Skin of body (tissue), 2 donors: ENCODE measurements around the gene PLCH1. TPM values are rescaled to one million over a fixed set of nuclear protein-coding genes. Genes with fewer than 3 reads are reported as not detected.
A peak's percentile ranks its signal among the peaks of the same experiment; 100 is the strongest.

Source experiments
- DNase-seq: peaks from one replicate; lab custom pipeline; 2025; lab: John Stamatoyannopoulos, UW
- total RNA-seq: library from RNA; depleted of rRNA; stranded (reverse); fragments of >200 nt; gene quantifications from one replicate; pipeline ENCODE4 v1.2.3, GENCODE V29; 2014

PLCH1 gene
- total RNA-seq, 1 donor from 2014 or later = 2.0 TPM

DNA sequence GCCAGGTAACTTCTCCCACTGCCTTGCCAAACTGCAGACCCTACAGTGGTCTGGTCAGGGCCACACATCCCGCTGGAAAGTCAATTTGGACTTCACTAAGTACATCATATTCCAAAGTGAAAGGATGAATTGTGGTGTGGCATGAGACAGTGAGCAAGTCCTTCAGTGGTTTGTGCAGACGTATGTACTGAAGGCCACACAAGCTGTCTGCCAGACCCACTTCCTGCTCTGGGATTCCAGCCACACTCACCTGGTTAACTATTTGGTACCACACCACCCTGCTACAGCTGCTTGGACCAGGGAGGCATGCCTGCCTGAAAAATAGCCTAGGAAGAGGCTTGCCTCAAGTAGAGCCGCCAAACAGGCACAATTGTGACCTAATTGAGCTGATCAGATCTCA lies 357.3 kb downstream of the PLCH1 start:
- no peak for DNase-seq

DNA sequence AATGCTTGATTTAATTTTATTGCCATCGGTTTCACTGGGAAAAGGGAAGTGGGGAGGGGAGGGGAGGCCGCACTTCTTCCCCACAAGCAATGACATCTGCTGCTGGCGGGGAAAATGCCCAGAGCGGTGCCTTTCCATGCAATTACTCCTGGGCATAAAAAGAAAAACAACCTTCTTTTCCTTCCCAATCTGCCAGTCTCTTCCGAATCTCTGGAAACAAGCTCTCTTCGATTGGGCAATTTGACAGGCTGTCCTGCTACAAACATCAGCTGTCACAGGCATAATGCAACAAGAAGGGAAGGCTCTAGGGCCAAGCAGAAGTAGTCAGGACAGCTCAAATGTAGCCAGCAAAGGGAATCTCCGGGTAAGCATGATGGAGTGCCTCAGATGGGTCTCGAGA lies 358.0 kb downstream of the PLCH1 start:
- no peak for DNase-seq

DNA sequence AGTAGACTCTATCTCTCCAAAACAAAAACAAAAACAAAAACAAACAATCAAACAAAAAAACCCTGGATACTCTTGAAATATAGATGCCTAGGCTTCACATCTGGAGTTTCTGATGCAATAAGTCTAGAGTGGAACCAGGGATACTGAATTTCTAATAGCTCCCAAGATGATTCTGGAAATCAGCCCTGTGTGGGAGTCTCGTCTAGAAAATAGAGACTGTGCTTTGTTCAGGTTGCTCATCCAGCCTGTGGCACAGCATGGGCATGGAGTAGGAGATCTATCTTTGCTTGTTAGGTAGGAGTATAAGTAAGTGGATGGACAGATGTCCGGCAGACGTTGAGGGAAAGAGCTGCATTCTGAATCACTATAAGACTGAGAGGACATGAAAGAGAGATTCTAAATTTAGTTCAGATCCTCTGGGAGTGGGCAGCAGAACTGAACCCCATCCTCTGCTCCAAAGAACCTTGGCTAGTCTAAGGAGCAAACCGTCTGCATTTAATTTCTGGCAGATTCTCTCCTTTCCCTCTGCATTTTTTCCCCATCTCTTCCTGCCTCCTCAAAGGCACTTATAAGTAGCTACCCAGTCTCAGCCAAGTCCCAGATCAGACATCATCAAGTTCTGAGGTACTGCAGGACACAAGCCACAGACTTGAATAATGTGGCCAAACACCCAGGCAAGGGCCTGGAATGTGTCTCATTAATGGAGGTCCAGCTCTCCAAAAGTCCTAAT lies 358.8 kb downstream of the PLCH1 start:
- DNase-seq = peak; percentile 56

DNA sequence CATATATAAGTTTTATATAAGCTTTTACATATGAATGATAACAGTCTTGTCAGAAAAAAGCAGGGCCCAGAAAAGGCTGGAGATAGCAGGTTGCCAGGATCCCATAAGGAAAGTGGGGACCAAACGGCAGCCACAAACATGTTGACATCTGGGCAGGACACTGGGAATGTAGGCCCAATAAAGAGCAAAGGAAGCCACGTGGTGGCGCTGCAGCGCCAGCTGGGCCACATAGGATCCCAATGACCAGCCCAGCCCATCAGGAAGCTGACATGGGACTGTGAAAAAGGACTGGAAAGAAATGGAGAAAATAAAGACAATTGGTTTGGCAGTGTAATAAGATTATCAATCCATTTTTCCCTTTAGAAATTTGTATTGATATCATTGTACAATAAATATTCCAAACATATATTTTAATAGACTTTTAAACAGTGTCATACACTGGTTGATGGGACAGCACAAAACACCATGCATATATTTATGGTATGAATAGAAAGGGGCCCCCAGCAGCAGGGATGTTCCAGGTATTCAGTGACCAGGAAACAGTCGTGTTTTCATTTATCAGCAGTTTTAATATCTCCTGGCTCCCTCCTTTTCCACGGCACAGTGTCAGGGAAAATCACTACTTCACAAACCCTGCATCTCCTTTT lies 362.4 kb downstream of the PLCH1 start:
- no peak for DNase-seq

DNA sequence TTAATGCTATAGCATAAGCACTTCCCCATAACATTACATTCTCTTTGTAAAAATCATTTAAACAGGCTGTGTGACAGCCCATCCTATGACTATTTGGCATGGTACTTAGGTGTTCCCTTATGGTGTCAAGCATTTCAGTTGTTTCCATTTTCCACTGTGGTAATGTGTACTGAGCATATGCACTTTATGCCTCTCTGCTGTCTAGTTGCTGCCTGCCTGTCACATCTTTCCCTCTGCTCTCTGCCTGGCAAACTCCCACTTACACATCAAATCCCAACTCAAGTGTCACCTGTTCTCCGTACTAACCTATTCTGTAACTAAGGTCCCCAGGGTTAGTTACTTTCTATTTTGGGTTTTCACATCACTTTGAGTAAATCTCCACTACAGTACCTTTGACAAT lies 367.0 kb downstream of the PLCH1 start:
- no peak for DNase-seq

DNA sequence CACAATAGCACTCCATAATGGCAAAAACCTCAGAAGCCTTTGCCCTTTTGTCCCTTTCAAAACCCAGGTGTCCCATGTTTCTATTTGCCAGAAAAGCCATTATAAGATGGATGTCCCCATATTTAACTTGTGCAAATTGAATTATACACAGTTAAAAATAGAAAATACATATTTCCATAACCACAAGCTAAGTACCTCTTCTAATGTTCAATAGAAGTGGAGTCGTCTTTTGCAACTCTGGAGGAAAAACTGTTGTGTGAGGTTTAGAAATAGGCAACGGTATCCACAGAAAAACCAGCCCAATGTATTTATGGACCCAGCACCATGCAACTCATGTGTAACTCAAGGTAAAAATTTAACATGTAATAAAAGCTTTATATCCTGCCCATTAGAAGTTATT lies 367.8 kb downstream of the PLCH1 start:
- no peak for DNase-seq

DNA sequence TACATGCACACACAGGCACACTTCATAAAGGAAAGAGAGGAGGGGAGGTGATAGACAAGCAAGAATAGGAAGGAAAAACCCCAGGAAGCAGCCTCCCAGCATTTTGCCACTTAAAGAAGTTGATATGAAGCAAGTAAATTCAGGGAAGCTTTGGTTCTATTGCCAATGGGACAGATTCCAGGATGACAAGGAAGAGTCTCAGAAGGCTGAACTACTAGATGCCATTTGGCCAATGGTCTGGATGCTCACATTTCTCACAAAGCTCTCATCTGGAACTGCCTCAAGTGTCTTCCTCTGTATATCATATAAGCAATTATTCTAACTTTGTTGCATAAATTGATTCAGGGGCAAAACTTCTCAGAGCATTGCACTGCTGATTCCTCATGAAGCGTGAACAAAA lies 372.6 kb downstream of the PLCH1 start:
- DNase-seq = no peak

DNA sequence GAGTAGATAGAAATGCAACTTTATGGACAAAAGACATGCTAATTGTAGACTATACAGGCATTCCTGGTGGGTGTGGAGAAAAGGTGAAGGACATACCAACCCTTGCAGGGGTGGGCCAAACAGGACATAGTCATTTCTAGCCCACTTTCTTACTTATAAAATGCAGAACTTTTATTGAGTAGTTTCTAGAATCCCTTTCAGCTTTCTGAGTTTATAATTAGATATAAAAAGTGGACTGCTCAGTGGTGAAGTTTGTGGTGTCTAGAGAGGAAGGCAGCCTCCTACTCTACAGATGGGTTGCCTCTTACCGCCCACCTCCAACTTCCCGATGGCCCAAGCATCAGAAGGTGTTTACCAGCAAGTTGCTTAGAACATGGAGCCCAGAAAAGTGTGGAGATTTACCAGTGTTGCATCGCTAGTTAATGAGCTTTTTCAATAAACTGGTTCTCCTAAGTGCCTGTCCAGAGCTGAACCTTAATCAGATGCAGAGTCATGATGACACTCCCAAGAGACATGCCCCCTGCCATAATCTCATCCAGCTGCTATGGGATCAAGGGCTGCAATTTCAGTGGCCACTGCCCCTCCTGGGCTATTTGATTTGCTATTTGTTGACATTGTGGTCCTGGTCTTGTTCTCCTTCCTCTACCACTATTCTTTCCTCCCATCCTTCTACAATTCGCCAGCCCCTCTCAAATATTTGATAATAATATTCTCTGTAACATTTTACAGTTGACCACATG lies 373.9 kb downstream of the PLCH1 start:
- DNase-seq = no peak

DNA sequence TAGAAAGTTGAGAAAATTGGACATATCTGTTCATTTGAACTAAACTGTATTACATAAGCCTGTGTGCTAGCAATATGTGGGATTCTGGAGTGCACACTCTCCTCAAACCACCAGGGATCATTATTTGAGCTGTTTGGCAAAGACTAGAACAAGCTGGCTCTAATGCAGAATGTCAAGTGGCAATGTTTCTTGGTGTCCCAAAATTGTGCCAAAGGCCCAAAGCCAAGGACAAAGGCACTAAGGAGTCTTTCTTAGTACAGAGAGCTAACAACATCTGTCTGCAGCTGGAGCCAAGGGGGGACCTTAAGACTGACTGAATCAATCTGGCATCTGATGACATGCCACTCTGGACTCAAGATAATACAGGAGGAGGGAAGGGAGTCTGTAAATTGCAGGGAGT lies 374.7 kb downstream of the PLCH1 start:
- DNase-seq = peak; percentile 59

DNA sequence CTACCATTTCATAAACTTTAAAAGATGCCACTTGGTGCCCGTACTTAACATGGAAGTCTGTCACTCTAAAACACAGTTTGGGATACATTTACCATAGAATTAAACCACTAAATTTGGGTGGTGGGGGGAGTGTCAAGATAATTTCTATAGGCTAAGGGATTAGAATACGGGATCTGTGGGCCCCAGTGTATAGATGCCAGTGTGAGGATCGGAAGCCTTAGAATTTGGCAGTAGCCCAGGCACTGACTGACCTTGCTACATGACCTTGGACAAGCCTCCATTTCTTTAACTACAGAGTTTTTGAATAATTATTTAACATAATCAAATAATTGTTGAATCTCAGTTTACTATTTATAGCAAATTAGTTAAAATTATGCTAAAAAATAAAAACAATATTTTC lies 375.1 kb downstream of the PLCH1 start:
- DNase-seq = no peak

DNA sequence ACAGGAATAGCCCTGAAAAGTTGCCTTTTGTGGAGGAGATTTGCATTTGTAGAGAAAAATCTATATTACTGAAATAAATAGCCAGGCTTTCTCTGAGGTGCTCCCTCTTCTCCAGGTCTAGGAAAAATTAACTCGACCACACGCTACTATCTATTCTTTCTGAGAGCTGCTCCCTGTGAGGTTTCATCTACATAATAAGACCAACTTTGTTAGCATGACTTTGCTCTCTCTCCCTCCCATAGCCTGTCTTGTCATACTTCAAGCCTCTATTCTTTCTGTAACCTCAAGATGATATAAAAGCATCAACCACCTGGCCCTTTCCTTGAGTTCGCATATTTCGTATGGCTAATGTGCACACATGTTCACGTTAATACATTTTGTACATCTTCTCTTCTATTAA lies 375.6 kb downstream of the PLCH1 start:
- no peak for DNase-seq

DNA sequence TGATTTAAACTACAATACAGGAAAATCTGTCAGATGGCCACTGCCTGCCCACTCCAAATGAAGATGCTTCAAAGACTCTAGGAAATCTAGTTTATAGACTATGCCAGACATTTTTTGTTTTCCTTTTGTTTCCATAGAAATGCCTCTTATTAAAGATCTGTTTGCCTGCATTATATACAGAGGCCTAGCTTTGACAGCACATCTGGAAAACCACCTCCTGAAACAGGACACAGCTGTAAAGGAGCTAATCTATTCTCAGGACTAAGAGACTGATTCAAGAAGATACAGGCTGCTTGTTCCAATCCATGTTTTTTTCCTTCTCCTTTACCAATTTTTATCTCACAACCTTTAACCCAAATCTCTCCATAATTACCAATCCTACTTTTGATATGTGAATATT lies 376.1 kb downstream of the PLCH1 start:
- DNase-seq = peak; percentile 7

DNA sequence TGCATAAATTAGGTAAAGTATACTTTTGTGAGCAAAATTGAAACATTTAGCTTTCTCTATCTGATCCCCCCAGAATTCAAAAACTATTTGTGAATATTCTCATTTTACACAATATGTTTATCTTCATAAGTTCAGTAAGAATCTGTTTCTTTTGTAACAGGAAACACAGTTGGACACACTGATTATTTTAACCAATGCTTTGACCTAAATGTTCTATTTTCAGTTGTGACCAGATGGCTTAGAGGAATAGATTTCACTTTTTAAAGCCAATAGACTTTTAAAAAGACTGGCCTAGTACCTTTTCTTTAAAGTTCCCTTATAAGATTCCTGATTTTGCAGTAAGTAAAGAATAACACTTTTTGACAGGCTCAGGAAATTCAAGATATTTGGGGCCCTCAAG lies 377.4 kb downstream of the PLCH1 start:
- no peak for DNase-seq

DNA sequence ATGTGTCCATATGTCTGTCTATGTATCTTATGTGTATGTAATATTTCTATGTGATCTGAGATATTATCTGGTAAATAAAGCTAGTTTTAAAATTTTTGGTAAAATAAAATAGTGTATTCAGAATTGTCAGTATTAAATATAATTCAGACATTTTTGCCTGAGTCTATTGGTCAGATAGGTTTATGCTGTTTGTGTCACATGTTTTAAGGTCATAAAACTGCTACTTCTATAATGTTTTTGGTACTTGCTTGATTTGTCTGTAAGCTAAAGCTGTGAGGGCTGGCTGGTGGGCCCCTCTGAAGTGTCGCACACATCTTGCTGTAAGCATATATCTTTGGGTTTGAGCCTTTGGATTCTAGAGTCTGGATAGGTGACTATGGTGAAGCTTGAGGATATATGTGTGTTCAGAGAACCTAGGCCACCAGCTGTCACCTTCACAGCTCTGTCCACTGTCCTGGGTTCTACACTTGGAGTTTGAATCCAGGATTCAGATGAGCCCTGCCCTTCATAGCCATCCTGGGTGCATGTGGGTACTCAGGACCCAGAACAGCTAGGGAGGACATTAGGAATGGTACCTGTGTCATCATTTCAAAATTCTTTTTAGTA lies 379.6 kb downstream of the PLCH1 start:
- no peak for DNase-seq

DNA sequence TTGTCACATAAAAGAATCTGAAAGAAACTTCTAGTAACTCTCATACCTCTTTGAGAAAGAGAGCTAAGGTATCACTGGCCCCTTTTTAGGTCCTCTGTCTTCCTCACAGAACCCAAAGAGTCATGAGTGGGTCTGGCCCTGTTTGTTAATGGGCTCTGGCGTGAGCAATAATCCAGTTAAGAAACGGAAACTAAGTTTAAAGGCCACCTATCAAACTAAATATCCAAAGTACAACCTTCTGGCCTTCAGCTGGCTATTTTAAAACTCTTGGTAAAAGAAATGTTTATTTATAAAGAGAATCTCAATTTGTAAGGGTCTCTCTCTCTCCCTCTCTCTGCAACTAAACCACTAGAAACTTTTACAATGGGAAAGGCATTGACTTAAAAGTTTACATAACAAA lies 380.4 kb downstream of the PLCH1 start:
- DNase-seq = no peak

DNA sequence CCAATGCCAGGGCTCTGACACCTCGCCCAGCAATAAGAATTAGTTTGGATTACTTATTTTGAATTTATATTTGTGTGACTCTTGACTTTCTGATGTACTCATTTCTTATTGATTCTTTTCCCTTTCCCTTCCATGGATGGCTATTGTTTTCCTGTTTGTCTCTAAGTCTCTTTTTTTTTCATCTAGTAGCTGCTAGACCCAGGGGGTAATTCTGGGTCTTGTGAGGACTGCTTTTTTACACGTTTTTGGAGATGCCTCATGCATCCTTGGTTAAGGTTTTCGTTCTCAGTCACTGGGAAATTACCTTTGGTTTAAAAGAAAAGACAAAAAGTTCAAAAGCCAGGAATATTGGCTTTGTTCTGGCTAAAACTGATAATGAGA lies 381.2 kb downstream of the PLCH1 start:
- DNase-seq = no peak

DNA sequence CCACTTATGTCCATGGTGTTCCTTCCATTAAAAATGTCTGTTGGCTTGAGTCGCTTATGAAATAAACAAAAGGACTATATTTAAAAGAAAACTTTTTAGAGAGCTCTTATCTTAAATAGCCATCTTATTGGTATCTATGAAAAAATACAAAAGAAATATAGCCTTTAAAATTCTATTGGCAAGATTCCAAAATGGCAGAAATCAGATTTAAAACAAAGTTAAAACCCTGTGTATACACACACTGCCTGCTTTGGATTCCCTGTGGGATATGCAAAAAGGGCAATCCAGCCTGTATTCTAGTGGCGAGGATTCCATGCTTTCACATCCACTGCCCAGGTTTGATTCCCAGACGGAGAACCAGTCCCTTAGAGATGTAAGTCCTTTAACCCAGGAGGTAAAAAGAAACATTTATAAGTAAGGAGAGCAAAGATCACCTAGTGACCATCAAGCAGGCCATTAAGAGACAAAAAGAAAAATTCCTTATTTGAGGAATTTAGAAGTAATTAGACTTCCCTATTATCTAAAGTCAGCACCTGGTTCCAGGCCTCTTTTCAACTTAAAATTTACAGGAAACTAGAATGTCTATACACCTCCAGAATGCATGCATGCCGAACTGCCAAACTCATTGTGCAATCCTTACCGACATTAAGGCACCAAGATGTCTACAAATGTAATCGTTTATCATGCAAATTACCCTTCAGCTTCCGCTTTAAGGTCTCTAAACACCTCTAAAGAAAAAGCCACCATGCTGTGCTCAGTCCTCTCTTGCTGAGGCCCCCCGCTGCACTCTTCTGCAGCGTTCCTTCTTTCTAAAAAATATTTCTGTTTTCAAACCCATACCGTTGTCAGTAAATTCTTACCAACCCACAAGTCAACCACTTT lies 381.8 kb downstream of the PLCH1 start:
- no peak for DNase-seq

DNA sequence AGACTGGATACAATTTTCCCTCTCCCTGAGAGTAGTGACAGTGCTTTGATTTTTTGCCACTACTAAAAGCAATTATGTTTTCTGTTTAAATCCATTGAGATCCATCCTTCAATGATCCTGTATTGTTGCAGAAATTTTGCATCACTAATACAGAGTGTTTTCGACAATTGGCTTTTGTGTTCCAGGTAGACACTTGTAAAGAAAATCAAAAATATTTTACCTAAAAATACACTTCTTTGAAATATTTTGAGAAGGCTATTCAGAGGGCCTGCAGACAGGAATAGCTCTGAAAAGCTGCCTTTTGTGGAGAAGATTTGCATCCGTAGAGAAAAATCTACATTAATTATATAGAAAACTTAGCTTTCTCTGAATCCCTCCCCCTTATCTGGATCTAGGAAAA lies 384.6 kb downstream of the PLCH1 start:
- no peak for DNase-seq

DNA sequence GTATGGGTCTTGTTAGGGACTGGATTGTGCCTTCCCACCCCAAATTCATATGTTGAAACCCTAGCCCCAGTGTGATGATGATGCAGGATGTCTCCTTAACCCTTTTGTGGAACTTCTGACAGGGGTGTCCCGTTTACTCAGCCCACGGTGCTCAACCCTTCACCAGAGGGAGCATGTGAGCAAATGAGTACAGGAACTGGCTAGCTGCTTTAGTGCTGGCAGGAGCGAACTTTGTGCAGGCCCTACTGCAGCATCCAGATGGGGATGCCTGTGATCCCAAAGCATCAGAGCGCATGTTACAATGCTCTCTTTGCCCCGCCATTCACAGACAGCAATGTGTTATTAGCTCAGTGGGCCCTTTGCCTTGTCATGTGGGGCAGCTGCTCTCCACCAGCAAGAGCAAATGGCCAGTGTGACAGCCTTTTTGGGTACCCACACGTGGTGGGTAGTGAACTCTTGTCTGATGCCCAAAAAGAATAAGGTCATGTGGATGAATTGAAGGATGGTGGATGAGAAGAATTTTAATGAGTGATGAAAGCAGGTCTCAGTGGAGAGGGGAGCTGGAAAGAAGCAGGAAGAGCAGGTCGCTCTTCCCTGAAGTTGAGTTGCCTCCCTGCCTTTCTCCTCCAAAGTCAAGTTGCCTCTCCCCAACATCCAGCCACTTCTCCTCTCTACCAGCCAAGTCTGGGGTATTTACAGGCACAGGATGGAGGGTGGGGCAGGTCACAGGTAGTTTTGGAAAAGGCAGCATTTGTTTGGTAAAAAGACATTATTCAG lies 388.1 kb downstream of the PLCH1 start:
- DNase-seq = no peak

DNA sequence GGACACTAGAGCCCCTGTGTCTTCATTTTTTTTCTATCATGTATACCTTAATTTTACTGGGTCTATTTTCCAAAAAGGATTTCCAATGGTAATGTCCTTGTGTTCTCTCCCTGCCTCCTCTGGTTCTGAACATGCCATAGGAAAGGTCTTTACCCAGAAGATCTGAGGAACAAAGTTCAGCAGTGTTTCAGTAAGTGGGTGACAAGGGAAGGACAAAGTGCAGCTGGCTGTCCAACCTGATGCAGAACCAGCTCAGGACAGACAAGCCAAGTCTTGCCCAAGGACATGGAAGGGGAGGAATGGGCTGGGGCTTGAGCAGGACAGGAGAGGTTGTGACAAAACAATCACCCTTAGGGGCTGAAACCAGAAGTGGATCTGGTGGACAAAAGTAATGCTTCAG lies 390.2 kb downstream of the PLCH1 start:
- no peak for DNase-seq
